Measurements from ENCODE around the gene GC.

Gene GC

DNA sequence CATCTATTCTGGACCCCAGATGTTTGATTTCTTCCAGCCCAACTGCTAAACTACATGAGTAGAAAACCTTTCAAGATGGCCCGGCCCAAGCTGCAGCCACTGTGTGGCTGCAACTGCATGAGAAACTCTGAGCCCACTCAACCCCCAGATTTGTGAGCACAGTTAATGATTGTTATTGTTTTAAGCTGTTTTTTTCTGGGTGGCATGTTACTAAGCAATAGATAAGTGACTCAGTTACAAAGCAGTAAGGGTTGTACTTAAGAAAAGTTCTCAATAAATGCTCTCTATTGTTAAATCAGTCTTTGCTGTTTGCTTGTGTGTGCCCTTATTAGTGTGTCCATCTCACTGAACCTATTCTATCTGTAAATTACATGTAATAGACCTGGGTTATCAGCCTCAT is 51.8 kb downstream of the GC start:
- no peak for DNase-seq
- H3K4me3 Mint-ChIP-seq, result no peak overlapping the region
- no peaks in the 10 kb centered on the region for H3K4me1 Mint-ChIP-seq (ENCODE audit: low read depth)
- H3K9me3 Mint-ChIP-seq, result peaks cover 1% of the 10 kb centered on the region
- no peak overlapping the region for H3K27ac Mint-ChIP-seq
- peaks cover 11% of the 10 kb centered on the region for H3K27me3 Mint-ChIP-seq
- no peaks in the 10 kb centered on the region for H3K36me3 Mint-ChIP-seq (ENCODE audit: low read depth)

DNA sequence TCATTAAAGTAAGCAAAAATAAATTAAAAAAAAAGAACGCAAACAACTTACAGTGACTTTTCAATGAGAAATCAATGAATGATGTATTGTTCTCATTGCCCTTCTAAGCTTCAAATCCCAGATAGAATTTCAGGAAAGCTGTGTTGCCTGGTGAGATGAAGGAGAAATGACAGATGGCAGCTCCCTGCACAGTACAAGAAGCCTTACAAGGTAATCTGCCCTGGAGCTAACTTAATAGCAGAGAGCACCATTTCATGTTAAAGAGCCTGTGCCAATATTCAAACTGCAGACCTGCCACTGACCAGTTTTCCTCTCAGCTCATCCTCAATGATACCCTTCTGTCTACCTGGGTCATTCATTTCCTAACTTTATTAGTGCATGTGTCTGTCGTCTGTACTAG is 54.0 kb downstream of the GC start:
- H3K9me3 Mint-ChIP-seq, result no peaks in the 10 kb centered on the region
- H3K27me3 Mint-ChIP-seq, result peaks cover 18% of the 10 kb centered on the region
- H3K4me1 Mint-ChIP-seq (ENCODE audit: low read depth), result no peaks in the 10 kb centered on the region
- no peak overlapping the region for H3K27ac Mint-ChIP-seq
- DNase-seq, result no peak
- no peak overlapping the region for H3K4me3 Mint-ChIP-seq
- no peaks in the 10 kb centered on the region for H3K36me3 Mint-ChIP-seq (ENCODE audit: low read depth)

DNA sequence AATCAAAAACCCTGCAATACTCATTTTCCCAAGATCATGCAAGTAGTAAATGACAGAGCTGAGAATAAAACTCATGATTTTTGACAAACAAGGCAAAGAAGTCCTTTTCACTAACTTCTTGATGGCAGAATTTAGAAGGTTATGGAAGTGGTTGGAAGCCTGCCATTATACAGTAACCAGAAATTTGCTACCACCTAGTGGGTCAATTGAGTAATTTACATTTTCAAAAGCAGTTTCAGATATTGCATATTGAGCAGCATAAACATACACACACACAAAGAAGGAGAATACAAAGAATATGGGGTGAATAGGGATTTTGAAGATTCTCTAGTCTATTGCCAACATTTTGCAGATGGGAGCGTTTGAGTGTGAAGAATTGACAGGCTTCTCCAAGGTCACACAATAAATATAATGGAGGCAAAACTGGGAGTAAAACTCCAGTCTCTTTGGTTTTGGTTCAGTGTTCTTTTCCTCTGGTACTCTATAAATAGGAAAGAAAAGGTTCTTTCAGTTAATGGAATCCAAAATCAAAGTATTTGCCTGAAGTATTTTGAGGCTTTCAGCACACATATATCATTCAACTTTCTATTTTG is 70.2 kb downstream of the GC start:
- no peak overlapping the region for H3K4me3 Mint-ChIP-seq
- H3K27me3 Mint-ChIP-seq, result no peaks in the 10 kb centered on the region
- no peaks in the 10 kb centered on the region for H3K9me3 Mint-ChIP-seq
- no peaks in the 10 kb centered on the region for H3K4me1 Mint-ChIP-seq (ENCODE audit: low read depth)
- no peak overlapping the region for H3K27ac Mint-ChIP-seq
- no peak for DNase-seq
- H3K36me3 Mint-ChIP-seq (ENCODE audit: low read depth), result no peaks in the 10 kb centered on the region

DNA sequence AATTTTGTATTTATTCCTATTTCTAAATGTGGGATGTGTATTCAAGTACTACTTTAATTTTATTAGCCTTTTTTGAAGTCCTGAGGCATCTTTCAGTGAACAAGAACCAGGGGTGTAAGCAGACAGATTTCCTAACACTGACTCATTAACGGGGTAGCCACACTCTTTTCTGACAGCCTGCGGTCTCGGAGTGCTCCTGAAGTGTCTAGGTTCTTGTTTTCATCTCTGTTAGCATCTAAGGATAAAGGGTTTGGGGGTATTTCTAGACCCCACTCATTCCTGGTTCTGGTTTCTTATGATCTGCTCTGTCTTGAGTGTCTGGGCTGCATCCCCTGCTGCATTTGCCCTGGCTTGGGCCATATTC is 71.9 kb downstream of the GC start:
- no peak overlapping the region for H3K27ac Mint-ChIP-seq
- no peaks in the 10 kb centered on the region for H3K9me3 Mint-ChIP-seq
- H3K36me3 Mint-ChIP-seq (ENCODE audit: low read depth), result no peaks in the 10 kb centered on the region
- H3K4me1 Mint-ChIP-seq (ENCODE audit: low read depth), result no peaks in the 10 kb centered on the region
- no peaks in the 10 kb centered on the region for H3K27me3 Mint-ChIP-seq
- no peak for DNase-seq
- no peak overlapping the region for H3K4me3 Mint-ChIP-seq

DNA sequence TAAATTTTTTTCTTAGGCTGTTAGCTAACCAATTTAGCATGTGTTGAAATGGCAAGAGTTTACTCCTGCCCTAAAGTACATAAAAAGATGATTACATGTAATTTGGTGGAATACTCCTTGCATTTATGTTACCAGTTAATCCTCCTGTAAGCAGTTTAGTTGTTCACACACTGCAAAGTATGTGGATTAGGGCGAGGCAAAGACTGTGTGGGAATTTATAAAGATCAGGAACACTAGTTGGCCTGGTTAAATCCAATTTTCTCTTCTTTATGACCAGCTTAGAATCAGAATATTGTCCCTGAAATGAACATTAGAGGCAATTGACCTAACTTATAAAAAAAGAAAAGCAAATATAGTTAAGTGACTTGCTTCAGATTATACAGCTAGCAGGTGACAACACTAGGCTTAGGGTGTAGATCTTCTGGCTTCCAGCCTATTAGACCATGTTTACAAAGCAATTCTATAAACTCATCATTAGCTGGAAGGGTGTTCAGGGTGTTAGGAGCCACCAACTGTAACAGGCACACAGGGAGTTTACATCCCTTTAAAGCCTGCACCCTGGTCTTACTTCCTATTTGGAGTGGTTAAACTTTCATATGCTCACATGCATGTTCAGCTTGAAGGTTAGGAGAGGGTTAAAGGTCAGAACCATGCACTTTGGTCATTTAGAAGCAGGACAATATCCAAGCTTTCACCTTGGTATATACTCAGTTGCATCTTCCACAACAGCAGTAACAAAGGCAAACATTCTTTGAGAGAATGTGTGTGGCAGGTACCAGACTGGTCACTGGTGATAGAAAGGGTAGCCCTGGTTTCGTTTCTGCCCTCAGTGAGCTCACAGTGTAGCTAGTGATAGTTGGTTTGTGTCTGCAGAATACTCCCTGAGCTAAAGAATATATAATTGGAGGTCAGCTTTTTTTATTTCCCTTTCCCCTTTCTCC is 72.6 kb downstream of the GC start:
- no peaks in the 10 kb centered on the region for H3K9me3 Mint-ChIP-seq
- no peak for DNase-seq
- no peaks in the 10 kb centered on the region for H3K27me3 Mint-ChIP-seq
- no peak overlapping the region for H3K27ac Mint-ChIP-seq
- no peaks in the 10 kb centered on the region for H3K4me1 Mint-ChIP-seq (ENCODE audit: low read depth)
- H3K36me3 Mint-ChIP-seq (ENCODE audit: low read depth), result no peaks in the 10 kb centered on the region
- H3K4me3 Mint-ChIP-seq, result no peak overlapping the region

DNA sequence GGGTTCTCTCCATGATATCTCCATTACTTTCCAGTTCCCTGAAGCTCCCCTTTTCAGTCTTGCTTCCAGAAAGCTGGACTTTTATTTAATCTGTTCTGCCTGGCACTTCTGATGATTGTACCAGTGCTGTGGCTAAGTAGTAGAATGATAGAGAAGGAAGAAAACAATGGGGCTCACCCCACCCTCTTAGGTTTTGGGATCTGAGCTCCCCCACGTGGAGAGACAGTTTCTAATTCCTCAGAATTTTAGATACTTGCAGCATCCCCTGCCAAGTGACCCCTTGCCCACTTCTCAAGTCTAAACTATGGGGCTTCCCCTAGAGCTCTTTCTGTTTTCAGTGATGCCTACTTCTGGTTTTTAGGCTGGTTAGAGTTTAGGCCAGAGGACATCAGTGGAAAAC is 73.9 kb downstream of the GC start:
- Mint-ChIP-seq H3K27me3 (no peaks in the 10 kb centered on the region), H3K4me1 (ENCODE audit: low read depth) (no peaks in the 10 kb centered on the region), H3K4me3 (no peak overlapping the region), H3K9me3 (no peaks in the 10 kb centered on the region), H3K36me3 (ENCODE audit: low read depth) (no peaks in the 10 kb centered on the region), H3K27ac (no peak overlapping the region)
- DNase-seq, result no peak

DNA sequence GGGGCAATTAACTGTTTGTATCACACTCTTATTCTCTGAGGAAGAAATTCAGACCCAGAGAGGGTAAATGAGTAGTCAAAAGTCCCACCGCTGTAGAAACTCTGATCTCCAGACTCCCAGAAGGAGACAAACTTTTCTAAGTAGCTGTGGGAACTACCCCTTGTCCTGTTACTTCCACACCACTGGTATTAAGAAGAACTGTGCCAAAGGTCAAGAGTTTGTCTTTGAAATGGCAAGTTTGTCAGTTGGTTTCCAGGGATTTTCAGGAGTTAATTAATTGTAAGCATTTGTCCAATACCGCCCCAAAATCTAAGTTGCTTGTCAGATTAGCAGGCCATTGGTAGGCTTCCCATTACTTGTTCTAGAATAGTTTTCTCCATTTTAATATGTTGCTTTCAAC is 85.7 kb downstream of the GC start:
- Mint-ChIP-seq H3K4me3 (no peak overlapping the region), H3K4me1 (ENCODE audit: low read depth) (no peaks in the 10 kb centered on the region), H3K27me3 (peaks cover 21% of the 10 kb centered on the region), H3K27ac (no peak overlapping the region), H3K36me3 (ENCODE audit: low read depth) (no peaks in the 10 kb centered on the region), H3K9me3 (no peaks in the 10 kb centered on the region)
- DNase-seq, result no peak

DNA sequence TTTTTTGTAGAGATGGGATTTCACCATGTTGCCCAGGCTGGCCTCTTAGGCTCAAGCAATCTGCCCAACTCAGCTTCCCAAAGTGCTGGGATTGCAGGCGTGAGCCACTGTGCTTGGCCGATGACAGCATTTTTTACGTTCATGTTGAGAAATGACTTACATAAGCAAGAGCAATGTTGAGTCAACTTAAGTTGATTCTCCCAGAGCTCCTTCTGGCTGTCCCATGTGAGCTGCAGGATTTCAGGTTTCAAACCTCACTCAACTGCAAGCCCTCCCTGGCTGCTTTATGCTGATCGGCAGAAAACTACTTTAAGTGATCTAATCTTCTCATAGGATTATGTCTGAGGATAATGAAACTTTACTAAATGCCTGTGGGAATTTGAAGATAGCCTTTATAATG is 86.8 kb downstream of the GC start:
- no peak overlapping the region for H3K27ac Mint-ChIP-seq
- peaks cover 18% of the 10 kb centered on the region for H3K27me3 Mint-ChIP-seq
- H3K9me3 Mint-ChIP-seq, result no peaks in the 10 kb centered on the region
- H3K4me1 Mint-ChIP-seq (ENCODE audit: low read depth), result no peaks in the 10 kb centered on the region
- H3K4me3 Mint-ChIP-seq, result no peak overlapping the region
- no peaks in the 10 kb centered on the region for H3K36me3 Mint-ChIP-seq (ENCODE audit: low read depth)
- no peak for DNase-seq

DNA sequence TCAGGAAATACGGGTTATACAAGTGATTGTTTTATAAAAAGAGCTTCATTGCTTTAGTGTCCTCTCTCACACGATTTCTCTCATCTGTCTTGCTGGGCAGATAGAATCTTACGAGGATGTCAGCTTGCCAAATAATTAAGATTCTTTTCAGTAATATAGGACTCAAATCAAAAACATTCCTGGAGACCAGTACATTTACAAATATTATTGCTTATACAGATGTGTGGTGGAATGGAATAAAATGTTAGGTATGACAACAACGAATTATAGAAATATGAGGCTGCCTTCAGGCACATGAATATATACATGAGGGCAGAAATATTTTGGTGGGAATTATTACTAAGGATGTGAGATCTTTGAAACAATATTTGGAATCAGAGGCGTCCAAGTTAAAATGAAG is 88.9 kb downstream of the GC start:
- Mint-ChIP-seq H3K27me3 (peaks cover 24% of the 10 kb centered on the region), H3K4me1 (ENCODE audit: low read depth) (no peaks in the 10 kb centered on the region), H3K4me3 (no peak overlapping the region), H3K9me3 (no peaks in the 10 kb centered on the region), H3K27ac (no peak overlapping the region), H3K36me3 (ENCODE audit: low read depth) (no peaks in the 10 kb centered on the region)
- no peak for DNase-seq

DNA sequence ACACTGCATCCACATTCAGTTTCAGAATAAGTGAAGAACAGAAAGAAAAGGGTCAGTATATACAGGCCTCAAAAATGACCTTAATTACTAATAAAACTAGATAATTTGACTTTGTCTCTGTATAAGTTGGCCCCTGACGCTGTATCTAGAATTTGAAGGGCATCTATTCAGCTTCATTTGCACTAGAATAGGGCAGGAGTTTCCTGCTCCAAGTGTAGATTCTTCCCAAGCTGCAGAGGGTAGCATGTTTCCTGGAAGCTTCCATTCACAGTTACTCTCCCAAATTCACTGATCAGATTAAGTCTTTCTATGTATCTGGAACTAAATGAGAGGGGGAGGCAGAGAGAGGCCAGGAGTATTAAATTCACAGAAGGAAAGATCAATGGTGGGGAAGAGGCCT is 90.9 kb downstream of the GC start:
- Mint-ChIP-seq H3K27me3 (peaks cover 36% of the 10 kb centered on the region), H3K36me3 (ENCODE audit: low read depth) (no peaks in the 10 kb centered on the region), H3K27ac (no peak overlapping the region), H3K4me3 (no peak overlapping the region), H3K9me3 (no peaks in the 10 kb centered on the region), H3K4me1 (ENCODE audit: low read depth) (no peaks in the 10 kb centered on the region)
- no peak for DNase-seq

DNA sequence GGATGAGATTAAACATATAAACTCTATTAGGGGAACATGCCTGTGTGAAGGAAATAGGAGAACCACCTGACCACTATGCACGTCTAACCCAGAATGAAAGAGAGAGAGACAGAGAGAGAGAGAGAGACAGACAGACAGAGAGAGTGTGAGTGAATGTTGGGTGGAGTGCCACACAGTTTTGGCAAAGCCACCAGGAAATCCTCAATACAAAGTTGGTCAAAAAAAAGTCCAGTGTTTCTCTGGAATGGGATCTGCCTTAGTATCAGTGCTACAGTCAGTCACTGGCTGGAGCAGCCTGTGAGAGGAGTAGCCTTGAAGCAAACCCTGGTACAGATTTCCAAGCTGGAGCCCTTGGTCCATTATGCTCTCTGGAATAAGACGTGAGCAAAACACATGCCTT is 91.7 kb downstream of the GC start:
- Mint-ChIP-seq H3K4me1 (ENCODE audit: low read depth) (no peaks in the 10 kb centered on the region), H3K27me3 (peaks cover 33% of the 10 kb centered on the region), H3K27ac (no peak overlapping the region), H3K4me3 (no peak overlapping the region), H3K36me3 (ENCODE audit: low read depth) (no peaks in the 10 kb centered on the region), H3K9me3 (no peaks in the 10 kb centered on the region)
- no peak for DNase-seq
